HG03175 (cell line): ENCODE results near the gene ENOX1.
"Not testable (repeated sequence)": the region's sequence is repeated elsewhere in the genome, so short reads cannot be mapped to it uniquely, and the experiment has no call there.

Experiments used
- ATAC-seq: cut with Tn5 transposase; IDR thresholded peaks from one replicate; pipeline ENCODE4 v1.9.1; 2021; ENCODE audit warnings: mild to moderate bottlenecking, moderate library complexity; ENCODE audit not compliant: unreplicated experiment

ENOX1 gene

GRCh38 chr13:43786766-43787517, at the start of gene ENOX1:
Gene ENOX1, minus strand, starts transcription at chr13:43786972.
- ATAC-seq = no peak

GRCh38 chr13:43835701-43836100, 48.9 kb upstream of the ENOX1 start:
- ATAC-seq = no peak

DNA sequence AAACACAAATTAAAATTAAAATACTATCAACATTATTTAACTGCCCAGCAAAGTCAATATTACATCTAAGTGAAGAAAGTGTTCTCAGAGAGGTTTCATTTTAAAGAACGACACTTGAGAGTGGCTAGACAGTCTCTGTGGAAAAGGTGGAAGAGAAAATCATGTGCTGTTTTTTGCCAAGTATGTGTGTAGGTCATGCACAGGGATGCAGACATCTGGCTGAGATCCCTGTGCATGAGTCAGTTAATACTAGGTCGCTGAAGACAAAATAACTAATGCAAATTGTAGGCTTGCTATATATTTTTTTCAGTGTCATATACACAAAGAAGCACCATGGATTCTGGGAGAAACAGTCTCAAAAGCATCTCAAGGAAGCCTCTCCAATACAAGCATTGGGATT, 44.3 kb upstream of the ENOX1 start:
- no peak for ATAC-seq

DNA sequence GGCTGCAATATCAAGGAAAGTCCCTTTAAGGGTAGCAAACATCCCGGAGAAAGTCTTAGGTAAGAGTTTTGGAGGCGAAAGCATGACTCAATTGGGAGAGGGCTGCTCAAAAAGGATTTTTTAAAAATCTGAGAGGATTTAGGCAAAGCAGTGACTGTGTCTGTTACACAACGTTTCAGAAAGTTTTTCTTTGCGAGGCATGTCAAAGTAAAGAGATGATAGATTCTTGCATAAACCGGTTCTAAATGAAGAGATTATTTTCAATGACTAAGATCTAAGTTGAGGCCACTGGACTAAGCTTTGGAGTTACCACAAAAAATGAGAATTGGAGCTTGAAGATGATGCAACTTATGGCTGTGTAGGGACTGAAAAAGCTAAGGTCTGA, 43.7 kb upstream of the ENOX1 start:
- no peak for ATAC-seq

GRCh38 chr13:43824656-43825055, 37.9 kb upstream of the ENOX1 start:
- ATAC-seq = not testable (repeated sequence)

DNA sequence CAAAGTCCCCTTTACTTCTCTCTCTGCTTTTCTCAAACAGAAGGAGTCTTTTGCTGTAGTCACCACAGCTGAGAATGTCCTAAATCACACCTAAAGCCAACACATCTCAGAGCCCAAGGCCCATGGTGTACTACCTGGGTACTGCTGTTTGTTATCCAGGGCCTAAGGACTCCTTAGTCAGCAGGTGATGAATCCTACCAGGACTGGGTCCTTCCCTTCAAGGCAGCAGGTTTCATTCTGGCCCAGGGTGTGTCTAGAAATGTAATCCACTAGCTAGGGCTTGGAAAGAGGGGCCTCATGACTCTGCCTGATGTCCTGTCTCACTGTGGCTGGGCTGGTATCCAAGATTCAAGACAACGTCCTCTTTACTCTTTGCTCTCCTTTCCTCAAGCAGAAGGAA, 36.2 kb upstream of the ENOX1 start:
- ATAC-seq = no peak

GRCh38 chr13:43816401-43816889, 29.7 kb upstream of the ENOX1 start:
- ATAC-seq = no peak

- no peak for ATAC-seq
These were observed 28.4 kb upstream of the ENOX1 start for GRCh38 chr13:43815204-43815603.

- no peak for ATAC-seq
These were observed 21.9 kb upstream of the ENOX1 start for GRCh38 chr13:43808676-43809075.

DNA sequence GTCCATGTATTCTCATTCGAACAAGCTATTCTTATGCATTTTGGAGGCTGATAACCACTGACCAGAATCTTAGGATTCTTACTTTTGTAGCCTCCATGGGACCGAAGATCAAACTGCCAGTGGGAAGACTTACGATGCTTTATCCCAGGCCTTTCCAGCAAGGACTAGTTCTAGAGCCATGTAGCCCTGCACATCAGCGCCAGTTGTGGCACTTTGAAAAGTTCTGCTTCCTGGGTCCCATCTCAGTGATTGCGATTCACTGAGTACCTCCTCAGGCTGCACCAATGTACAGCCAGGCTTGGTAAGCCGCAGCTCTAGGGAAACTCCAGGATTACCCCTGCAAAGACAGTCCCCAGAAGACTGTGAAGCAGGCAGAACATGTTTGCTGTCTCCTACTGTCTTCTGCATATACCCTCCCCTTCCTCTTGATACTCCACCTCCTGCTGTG, 18.9 kb upstream of the ENOX1 start:
- ATAC-seq = no peak

DNA sequence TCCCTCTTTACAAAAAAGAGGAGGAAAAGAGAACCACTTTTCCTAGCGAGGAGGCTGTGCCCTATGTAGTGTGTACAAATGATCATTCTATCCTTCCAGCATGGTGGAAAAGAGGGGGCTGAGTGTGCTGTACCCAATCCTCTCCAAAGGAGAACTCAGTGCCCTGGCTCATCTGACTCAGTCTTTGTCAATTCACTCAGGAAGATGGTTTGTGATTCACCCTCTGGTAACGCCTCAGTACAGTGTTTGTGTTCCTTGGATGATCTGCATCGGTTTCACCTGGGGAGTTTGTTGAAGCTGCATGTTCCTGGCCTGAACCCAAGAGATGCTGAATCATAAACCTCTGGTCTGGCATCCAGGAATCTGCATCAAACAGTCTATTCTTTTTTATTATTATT, 18.3 kb upstream of the ENOX1 start:
- ATAC-seq = no peak

GRCh38 chr13:43804461-43805070, 17.8 kb upstream of the ENOX1 start:
- ATAC-seq = no peak

GRCh38 chr13:43802511-43802910, 15.7 kb upstream of the ENOX1 start:
- ATAC-seq = no peak

DNA sequence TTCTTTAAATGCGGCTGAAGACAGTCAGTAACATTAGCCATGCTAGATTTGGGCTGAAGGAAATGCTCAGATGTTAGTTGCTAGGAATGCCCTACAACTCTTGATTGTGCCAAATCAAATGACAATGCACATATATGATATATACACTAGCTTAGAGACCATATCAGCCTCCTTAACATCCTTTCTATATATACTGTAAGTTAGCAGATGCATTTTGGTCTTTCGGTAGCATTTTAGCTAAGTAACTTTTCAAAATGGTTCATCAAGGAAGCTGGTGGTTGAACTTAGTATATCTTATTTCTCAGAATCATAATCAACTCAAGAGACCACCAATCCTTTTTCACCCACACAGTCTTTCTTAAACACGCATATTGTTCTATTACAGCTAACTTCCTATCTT, 14.1 kb upstream of the ENOX1 start:
- no peak for ATAC-seq

DNA sequence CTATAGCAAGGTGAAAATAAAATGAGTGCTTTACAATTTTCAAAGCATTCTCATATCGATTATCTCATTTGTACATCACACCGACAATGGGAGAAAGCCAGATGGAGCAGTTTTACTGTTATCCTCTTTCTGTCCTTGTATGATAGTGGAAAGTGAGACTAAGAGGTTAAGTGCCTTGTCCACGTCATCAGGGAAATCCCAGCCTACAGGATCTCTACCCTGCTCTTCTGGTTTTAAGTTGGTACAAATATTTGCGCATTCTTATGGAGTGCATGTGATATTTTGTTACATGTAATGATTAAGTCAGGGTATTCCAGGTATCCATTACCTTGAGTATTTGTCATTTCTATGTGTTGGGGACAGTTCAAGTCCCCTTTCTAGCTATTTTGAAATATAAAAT, 12.4 kb upstream of the ENOX1 start:
- no peak for ATAC-seq

- no peak for ATAC-seq
These were observed 11.1 kb upstream of the ENOX1 start for GRCh38 chr13:43797869-43798268.

- ATAC-seq = no peak
These were observed 10.4 kb upstream of the ENOX1 start for GRCh38 chr13:43797159-43797558.

DNA sequence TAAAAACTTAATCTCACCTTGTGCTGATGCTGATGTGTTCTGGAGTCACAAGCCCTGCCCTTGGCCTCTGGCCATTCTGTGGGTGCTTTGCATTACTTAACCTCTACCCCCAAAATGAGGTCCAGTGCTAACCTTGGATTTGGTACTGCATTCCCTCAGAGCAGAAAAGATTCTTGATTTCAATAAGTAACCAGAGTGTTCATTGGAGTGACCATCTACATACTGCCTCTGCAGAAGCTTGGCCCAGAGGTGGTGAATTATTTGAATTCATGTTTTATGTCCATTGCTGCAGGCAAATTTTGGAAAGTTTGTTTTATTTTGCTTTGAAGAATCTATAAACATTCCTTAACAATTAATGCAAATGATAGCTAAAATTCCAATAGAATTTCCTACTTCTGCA, 7.6 kb upstream of the ENOX1 start:
- no peak for ATAC-seq

- ATAC-seq = no peak
These were observed 5.5 kb upstream of the ENOX1 start for GRCh38 chr13:43792076-43792881.

GRCh38 chr13:43787997-43788396, 1.2 kb upstream of the ENOX1 start:
- no peak for ATAC-seq

GRCh38 chr13:43787518-43787891, 733 bp upstream of the ENOX1 start:
- no peak for ATAC-seq

GRCh38 chr13:43786472-43786765, 353 bp downstream of the ENOX1 start:
- ATAC-seq = no peak
